HG03439 (cell line): ENCODE measurements around the gene EP400.
"Not testable (repeated sequence)": the region's sequence is repeated elsewhere in the genome, so short reads cannot be mapped to it uniquely, and the experiment has no call there.

ENCODE experiments used
- ATAC-seq: cut with Tn5 transposase; IDR thresholded peaks from one replicate; pipeline ENCODE4 v1.9.1; 2021; ENCODE audit warnings: mild to moderate bottlenecking, moderate library complexity; ENCODE audit not compliant: unreplicated experiment

The EP400 gene

DNA sequence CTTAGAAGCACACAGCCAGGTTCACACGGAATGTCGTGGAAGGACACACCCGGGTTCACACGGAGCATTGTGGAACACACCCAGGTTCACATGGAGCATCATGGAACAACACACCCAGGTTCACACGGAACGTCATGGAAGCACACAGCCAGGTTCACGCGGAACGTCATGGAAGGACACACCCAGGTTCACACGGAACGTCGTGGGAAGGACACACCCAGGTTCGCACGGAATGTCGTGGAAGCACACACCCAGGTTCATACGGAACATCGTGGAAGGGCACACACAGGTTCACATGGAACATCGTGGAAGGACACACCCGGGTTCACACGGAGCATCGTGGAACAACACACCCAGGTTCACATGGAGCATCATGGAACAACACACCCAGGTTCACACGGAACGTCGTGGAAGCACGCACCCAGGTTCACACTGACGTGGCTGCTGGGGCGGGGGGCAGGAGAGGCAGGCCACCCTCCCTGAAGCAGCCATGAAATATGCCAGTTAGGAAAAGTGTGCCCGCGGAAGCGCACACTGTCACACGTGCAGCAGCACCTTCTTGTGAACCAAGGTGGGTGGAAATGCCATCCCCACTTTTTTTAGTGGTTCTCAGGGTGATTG, 86.4 kb downstream of the EP400 start:
- no peak for ATAC-seq

DNA sequence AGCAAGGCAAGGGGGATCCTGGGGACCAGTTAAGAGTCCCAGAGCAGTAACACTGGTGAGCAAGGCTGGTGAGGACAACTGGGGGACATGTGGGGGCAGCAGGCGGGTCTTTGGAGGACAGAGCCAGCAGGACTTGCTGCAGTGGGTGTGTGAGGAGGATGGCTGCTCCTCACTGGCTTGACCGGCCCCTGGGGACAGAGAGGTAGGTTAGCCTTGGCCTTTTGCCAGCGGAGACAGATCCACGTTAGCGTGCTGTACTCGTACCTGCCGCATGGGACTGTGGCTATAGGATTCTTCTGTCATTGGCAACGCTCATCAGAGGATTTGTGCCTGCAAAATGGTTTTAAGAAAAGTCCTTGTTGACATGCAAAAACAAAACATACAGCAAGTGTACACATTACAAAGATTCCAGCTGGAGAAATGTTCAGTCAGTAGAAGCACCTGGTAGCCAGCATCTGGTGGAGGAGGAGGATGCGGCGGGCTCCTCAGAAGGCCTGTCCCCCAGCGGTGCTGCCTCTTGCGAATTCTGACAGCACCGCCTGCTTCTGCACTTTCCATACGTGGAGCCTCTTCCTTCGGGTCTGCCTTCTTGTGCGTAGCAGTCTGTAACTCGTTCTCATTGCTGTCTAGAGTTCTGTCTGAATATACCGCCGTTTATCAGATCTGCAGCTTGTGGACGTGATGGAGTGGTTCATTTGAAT, 91.3 kb downstream of the EP400 start:
- no peak for ATAC-seq

DNA sequence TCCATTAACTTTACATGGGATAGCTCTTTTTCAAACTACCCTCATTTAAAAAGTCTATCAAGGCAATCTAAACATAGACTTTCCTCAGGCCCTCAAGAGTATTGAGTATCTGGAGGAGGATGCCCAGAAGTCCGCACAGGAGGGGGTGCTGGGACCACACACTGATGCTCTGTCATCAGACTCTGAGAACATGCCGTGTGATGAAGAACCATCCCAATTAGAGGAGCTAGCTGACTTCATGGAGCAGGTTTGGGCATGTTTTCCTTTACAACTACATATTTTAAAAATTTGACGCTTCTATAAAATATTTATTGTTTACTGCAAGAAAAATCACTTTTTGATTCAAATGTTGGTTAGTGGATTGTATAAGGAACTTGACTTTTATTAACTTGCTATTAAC, 93.5 kb downstream of the EP400 start:
- ATAC-seq, result no peak

DNA sequence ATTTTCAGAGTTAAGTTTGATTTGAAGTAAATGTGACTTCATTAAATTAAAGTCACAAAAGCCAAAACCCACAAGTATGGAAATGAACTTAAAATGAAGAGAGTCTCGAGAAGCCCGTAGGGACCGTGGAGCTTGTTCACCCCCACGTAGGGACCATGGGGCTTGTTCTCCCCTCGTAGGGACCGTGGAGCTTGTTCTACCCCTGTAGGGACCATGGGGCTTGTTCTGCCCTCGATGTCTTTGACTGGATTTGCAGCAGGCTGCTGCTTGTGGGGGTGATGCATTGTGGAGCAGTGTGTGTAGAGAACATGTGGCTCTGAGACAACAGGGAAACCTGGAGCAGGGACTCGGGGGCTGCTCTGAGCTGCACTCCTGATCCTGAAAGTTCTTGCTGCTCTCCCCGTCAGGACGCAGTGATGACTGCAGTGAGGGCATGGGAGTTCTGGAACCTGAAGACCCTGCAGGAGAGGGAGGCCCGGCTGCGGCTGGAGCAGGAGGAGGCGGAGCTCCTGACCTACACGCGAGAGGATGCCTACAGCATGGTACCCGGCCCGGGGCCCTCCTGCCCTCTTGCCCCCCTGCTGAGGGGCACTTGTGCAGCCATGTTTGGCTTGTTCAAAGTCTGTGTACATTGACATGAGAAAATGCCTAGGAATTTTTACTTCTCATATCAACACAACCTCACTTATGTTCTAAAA, 94.2 kb downstream of the EP400 start:
- ATAC-seq, result no peak

DNA sequence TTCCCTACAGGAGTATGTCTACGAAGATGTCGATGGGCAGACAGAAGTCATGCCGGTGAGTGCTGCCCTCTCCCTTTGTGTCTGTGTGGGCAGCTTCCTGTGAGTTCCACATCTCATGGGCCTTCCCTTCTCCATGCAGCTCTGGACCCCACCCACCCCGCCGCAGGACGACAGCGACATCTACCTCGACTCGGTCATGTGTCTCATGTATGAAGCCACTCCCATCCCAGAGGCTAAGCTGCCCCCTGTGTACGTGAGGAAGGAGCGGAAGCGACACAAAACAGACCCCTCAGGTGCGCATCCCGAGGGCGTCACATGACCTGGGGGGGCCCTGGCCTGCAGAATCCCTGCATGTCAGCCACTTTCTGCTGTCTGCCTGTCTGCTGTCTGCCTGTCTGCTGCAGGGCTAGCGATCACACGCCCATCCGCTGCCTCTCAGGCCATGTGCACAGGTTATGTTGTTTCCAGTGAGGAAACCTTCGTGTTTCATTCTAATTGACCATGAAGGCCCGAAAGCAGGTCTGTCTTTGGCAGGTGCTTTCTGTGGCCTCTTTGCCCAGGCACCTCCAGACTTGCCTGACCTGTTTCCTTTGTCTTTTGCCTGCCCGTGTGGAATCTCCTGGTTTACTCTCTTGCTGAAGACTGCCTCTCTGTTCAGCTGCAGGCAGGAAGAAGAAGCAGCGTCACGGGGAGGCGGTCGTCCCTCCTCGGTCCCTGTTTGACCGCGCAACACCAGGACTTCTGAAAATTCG, 95.1 kb downstream of the EP400 start:
- ATAC-seq, result no peak

DNA sequence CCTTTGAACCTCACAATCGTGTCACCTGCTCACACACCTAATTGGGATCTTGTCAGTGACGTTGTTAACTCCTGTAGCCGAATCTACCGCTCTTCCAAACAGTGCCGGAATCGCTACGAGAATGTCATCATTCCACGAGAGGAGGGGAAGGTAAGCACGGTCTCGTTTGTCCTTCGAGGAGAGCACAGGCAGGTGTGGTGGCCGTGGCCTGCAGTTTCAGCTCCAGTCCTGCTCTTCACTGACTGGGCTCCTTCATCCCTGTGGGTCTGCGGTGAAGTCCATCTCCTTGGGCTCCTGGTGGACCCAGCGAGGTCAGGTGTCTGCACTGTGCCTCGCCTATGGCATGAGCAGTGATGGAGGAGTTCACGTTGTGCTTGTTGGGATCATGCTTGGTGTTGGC, 96.0 kb downstream of the EP400 start:
- no peak for ATAC-seq

DNA sequence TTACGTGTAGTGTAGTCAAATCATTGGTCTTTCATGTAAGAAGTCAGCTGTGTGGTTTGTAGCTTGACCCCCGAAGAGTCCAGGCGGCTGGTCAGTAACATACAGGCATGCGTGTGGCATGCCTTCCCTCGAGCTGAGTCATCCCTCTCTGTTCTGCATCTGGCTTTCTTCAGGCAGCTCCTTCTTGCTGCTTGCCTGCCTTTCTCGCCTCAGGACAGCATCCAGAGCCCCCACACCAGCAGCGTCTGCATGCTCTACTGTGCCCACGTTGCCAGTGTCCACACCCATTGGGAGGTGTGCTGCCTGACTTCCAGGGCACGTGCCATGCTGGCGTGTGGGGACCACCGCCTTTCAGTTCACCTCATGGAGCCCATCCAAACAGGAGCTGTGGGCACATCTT, 96.8 kb downstream of the EP400 start:
- no peak for ATAC-seq

DNA sequence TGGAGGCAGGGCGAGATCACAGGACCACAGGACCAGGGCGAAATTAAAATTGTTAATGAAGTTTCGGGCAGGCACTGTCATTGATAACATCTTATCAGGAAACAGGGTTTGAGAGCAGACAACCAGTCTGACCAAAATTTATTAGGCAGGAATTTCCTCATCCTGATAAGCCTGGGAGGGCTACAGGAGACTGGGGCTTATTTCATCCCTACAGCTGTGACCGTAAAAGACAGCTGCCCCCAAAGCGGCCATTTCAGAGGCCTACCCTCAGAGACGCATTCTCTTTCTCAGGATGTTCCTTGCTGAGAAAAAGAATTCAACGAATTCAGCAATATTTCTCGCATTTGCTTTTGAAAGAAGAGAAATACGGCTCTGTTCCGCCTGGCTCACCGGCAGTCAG, 97.9 kb downstream of the EP400 start:
- not testable (repeated sequence) for ATAC-seq

DNA sequence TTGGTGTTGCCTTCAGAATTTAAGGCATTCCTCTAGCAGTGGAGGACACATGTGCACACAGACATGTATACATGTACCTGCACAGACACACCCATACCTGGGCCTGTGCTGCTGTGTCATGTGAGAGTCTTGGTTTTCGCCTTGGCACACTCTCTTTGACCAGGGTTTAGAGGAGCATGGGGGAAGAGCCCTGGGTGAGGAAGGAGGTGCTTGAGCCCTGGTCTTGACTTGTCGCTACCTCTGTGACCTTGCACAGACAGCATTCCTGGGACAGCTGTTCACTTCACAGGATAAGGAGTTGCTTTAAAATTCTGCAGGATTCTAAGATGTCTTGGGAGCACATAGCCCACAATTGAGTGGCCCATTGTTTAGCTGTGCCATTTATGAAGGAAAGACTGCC, 99.7 kb downstream of the EP400 start:
- ATAC-seq, result no peak

DNA sequence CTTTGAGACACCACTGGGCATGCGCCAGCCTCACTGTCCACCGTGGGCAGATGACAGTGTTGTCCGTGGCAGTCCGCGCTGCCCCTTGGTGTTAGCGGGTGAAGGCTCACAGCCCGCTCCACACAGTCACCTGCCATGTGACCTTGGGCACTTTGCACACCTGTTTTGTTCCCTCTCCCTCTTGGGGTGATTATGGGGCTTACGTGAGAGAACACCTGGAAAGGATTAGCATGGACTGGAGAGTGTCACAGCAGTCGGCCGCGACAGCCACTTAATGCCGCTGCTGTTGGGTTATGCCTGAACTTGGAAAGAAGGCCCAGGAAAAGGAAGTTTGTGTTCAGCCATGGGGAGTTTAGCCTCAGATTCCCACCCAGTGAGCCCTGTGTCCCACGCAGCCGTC, 100.1 kb downstream of the EP400 start:
- ATAC-seq, result no peak

DNA sequence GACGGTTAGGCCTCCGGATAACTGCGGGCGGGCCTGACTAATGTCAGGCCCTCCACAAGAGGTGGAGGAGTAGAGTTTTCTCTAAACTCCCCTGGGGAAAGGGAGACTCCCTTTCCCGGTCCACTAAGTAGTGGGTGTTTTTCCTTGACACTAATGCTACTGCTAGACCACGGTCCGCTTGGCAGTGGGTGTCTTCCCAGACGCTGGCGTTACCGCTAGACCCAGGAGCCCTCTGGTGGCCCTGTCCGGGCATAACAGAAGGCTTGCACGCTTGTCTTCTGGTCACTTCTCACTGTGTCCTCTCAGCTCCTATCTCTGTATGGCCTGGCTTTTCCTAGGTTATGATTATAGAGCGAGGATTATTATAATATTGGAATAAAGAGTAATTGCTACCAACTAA, 102.0 kb downstream of the EP400 start:
- not testable (repeated sequence) for ATAC-seq

DNA sequence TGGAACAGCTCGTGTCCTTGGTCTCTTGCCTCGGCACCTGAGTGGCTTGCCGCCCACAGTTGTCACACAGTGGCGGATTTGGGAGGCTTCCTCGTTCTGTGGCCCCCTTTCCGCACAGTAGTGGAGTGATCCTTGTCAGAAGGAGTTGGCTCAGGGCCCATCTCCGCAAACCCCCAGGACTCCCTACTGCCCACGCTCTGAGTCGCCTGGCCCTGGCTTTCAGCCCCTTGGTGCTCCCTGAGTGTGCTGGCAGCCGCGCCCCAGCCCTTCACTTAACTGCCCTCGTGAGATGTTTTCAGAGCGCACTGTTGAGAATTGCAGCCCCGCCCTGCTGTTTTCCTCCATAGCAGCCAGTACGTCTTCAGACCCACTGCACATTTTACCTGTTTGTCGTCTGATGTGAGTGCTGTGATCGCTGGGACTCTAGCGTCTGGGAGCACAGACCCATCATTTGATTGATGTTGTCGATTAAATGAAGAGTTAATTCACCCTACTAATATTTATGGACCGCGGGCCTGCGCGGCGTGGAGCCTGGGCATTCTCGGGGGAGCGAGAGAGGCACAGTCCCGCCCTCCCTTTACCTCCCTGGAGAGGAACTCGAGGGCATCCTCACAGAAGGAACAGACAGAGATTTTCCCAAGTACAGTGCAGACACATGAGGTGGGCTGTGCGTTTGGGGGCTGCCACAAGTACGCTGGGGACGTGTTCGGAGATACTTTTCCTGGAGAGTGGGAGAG, 102.6 kb downstream of the EP400 start:
- no peak for ATAC-seq

DNA sequence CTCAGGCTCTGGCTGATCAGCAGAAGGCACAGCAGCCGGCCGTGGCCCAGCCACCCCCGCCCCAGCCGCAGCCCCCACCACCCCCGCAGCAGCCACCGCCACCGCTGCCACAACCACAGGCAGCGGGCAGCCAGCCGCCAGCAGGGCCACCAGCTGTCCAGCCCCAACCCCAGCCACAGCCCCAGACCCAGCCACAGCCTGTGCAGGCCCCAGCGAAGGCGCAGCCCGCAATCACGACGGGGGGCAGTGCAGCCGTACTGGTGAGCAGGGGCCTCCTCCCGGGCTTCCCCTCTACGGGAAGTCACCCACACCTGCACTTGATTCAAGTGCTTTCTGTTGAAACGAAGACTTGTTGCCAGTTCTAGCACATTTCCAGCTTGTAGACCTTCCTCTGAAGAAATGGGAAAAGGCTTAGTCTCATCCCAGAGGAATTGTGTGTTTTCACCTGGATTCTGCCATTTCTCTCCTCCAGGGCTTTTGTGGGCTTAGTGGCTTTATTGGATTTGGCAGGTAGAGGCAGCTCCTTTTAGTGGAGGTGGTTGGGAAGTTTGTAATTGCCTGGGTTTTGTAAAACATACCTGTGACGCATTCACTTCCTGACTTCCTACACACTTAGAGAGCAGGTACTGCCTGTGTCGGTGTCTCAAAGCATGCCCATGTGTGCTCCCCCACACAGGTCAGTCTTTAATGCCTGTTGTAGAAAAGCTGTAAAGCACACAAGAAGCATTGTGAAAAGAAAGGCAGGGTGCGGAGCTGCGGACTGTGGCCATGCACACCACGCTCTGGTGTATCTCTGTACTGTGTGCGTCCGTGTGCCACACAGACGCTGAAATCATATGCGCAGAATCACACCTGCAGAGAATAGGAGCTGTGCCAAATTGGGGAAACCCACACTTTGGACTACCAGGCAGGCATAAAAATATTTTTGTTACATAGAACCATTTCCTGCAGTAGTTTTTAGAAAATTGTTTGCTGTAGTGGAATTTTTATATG, 103.9 kb downstream of the EP400 start:
- ATAC-seq, result no peak

DNA sequence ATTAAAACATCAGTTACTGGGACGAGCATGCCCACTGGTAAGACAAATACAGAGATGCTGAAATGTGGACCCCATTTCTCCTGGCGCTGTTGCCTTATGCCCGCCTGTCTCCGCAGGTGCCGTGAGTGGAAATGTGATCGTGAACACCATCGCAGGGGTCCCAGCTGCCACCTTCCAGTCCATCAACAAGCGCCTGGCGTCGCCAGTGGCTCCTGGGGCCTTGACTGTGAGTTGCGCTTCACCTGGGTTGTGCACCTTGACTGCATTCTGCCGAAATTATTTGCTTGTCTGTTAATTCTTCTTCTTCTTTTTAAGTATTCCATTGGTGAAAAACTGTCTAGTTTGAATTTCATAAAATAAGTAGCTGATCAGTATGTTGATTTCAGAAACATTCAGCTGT, 105.2 kb downstream of the EP400 start:
- no peak for ATAC-seq

DNA sequence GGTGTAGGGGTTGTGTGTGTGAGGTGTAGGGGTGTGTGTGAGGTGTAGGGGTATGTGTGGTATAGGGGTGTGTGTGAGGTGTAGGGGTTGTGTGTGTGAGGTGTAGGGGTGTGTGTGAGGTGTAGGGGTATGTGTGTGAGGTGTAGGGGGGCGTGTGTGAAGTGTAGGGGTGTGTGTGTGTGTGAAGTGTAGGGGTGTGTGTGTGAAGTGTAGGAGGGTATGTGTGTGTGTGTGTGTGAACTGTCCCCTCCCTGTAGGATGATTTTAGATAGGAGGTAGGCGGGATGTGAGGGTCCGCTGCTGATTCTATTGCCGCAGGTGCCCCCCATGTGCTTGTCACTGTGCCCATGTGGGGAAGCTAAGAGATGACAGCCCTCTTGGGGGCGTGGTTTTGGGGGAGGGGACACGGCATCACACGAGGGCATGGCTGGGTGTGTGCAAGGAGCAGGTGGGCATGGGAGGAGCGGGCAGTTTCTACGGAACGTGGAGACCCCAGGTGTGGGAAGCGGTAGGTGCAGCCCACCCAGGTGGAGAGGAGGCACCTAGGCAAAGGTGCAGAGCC, 105.9 kb downstream of the EP400 start:
- no peak for ATAC-seq

DNA sequence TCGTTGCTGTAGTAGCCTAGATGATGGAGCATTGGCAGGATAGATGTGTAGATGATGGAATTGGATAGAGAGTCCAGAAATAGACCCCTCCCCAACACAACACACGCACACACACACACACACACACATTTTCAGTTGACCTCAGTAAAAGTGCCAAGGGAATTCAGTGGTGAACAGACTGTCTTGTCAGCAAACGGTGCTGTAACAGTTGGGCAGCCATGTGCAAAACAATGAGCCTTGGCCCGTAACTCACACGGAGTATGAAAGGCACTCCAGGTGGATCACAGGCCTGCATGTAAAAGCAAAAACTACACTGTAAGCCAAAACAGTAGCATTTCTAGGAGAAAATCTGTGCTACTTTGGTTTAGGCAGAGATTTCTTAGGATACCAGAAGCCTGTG, 106.6 kb downstream of the EP400 start:
- ATAC-seq, result no peak

DNA sequence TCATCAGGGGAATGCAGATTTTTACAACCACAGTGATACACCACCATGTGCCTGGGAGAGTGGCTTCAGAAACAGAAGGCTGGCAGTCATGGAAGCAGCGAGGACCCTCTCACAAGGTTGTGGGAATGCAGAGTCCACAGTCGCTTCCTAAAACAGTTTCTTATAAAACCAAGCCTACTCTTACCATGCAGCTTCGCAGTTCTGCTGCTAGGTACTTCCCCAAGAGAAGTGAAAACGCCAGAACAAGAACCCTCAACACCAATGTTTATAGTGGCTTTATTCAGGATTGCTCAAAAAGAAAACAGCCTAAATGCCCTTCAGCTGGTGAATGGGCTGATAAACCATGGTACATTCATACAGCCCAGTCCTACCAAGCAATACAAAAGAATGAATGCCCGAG, 107.2 kb downstream of the EP400 start:
- no peak for ATAC-seq

DNA sequence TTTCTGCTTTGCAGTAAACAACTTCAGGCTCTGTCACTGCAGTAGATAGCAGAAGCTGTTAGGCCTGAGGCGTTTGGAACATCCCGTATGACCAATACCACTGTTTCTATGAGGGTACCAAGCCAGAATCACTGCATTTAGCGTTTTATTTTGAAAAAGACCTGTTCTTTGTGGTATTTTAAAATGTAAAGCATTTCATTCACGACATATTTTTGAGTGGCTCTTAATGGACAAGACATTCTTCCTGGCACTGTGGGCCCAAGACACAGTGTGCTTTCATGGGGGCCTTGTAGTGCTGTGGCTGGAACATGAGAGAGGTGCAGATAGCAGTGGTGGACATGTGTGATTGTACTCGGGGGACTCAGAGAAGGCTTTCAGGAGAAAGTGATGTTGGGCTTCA, 107.9 kb downstream of the EP400 start:
- ATAC-seq, result no peak

DNA sequence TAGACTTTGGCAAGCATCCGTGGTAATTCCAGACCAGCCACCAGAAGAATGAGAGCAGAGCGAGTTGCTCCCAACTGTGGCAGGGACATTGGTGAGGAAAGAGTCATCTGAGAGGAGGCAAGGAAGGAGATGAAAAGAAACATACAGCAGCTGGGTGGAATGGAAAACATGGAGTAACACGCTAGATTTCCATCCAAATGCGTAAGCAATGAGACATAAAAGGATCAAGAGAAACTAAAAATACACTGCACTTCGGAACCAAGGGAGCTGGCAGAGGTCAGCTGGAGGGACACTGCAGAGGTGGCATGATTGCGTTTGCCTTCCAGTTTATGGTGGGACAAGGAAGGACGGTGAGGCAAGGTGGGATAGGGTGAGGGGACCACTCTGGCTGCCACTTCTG, 111.5 kb downstream of the EP400 start:
- ATAC-seq, result no peak
